ENCODE data around the gene TCHP. TPM values are rescaled to one million over a fixed set of nuclear protein-coding genes. Genes with fewer than 3 reads are reported as not detected.

The TCHP gene
- total RNA-seq, 2 donors from 2014 or later = 26.1 to 31.9 TPM

DNA sequence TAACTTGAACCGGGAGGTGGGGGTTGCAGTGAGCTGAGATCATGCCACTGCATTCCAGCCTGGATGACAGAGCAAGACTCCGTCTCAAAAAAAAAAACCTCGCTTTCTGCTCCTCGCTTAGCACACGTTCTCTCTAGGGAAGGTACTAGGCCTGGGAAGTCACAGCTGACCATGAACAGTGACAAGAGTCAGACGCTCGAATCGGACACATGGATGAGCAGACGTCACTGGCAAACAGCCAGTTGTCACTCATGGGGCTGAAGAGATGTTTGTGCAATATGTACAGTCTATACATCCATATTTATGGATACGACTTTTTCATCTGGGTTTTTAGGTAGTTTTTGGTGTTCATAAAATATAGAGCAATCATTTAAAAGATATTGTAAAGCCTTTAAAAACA, 19.4 kb downstream of the TCHP start:
- WGBS, 2 experiments (ENCODE audit: insufficient coverage in 1 of 2, insufficient read length in 1 of 2) = 90 to 95% methylated on average over 5 to 9 of the region's 10 CpGs

DNA sequence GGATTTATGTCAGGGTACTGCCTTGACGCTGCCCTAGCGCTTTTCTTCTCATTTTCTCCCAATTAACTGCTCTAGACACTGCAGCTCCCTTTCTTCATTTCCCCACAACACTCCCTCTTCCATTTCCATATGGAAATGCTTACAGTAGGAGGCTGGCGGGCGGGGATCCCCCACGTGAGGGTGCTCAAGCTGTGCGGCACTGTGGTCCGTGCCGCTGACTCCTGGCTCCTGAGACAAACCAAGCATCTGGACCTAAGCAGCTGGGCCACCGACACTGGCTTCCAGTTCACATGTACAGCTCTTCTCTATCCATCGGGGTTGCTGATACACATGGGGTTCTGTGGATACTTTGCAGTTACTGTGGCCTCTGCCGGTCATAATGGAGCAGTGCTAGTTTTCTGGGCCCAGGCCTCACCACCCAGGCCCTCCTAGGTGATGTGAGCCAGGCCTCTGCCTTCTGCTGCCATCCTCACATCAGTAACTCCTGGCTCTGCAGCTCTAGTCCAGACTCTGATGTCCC, 20.2 kb downstream of the TCHP start:
- H3K9me3 ChIP-seq (ENCODE audit: control insufficient read depth, low read length) = no peaks in the 10 kb centered on the region
- DNase-seq = no peak
- no peak overlapping the region for H3K27ac ChIP-seq (ENCODE audit: low read depth, low read length)
- peaks cover 6% of the 10 kb centered on the region for H3K4me1 Mint-ChIP-seq
- H3K27me3 Mint-ChIP-seq (ENCODE audit: insufficient read depth) = no peaks in the 10 kb centered on the region
- WGBS, 2 experiments (ENCODE audit: insufficient coverage in 1 of 2, insufficient read length in 1 of 2) = 91 to 93% methylated on average over 9 to 11 of the region's 11 CpGs
- no peaks in the 10 kb centered on the region for H3K9me3 Mint-ChIP-seq
- TF ChIP-seq CTCF (conservative IDR thresholded peaks at IDR 0.05) = no peak
- H3K36me3 ChIP-seq (ENCODE audit: control insufficient read depth, insufficient read depth, low read length) = peaks cover 39% of the 10 kb centered on the region
- H3K4me3 Mint-ChIP-seq = no peak overlapping the region
- H3K9ac ChIP-seq (ENCODE audit: extremely low read depth, low read length, poor library complexity, severe bottlenecking) = no peak overlapping the region
- H3K4me3 ChIP-seq (ENCODE audit: low read length) = no peak overlapping the region
- no peak overlapping the region for H3K27ac Mint-ChIP-seq
- H3K4me1 ChIP-seq (ENCODE audit: control insufficient read depth, insufficient read depth, low read length) = no peaks in the 10 kb centered on the region
- no peaks in the 10 kb centered on the region for H3K27me3 ChIP-seq (ENCODE audit: control insufficient read depth, insufficient read depth, low read length, poor library complexity, severe bottlenecking)
- H3K36me3 Mint-ChIP-seq (ENCODE audit: low read depth) = peaks cover 58% of the 10 kb centered on the region

More for the DNA sequence above, 19.4 kb downstream of the TCHP start:
- H3K27ac Mint-ChIP-seq = no peak overlapping the region
- no peaks in the 10 kb centered on the region for H3K9me3 Mint-ChIP-seq
- DNase-seq = no peak
- no peak for TF ChIP-seq CTCF (conservative IDR thresholded peaks at IDR 0.05)
- no peak overlapping the region for H3K4me3 Mint-ChIP-seq
- no peak overlapping the region for H3K4me3 ChIP-seq (ENCODE audit: low read length)
- no peak overlapping the region for H3K9ac ChIP-seq (ENCODE audit: extremely low read depth, low read length, poor library complexity, severe bottlenecking)
- peaks cover 65% of the 10 kb centered on the region for H3K36me3 Mint-ChIP-seq (ENCODE audit: low read depth)
- H3K36me3 ChIP-seq (ENCODE audit: control insufficient read depth, insufficient read depth, low read length) = peaks cover 48% of the 10 kb centered on the region
- H3K4me1 Mint-ChIP-seq = no peaks in the 10 kb centered on the region
- H3K27me3 Mint-ChIP-seq (ENCODE audit: insufficient read depth) = no peaks in the 10 kb centered on the region
- H3K9me3 ChIP-seq (ENCODE audit: control insufficient read depth, low read length) = no peaks in the 10 kb centered on the region
- H3K4me1 ChIP-seq (ENCODE audit: control insufficient read depth, insufficient read depth, low read length) = no peaks in the 10 kb centered on the region
- no peaks in the 10 kb centered on the region for H3K27me3 ChIP-seq (ENCODE audit: control insufficient read depth, insufficient read depth, low read length, poor library complexity, severe bottlenecking)
- no peak overlapping the region for H3K27ac ChIP-seq (ENCODE audit: low read depth, low read length)

GRCh38 chr12:109921982-109922381, 21.9 kb downstream of the TCHP start:
- no peak for DNase-seq
- no peaks in the 10 kb centered on the region for H3K27me3 ChIP-seq (ENCODE audit: control insufficient read depth, insufficient read depth, low read length, poor library complexity, severe bottlenecking)
- no peaks in the 10 kb centered on the region for H3K9me3 ChIP-seq (ENCODE audit: control insufficient read depth, low read length)
- peaks cover 45% of the 10 kb centered on the region for H3K36me3 Mint-ChIP-seq (ENCODE audit: low read depth)
- no peak overlapping the region for H3K27ac ChIP-seq (ENCODE audit: low read depth, low read length)
- no peak overlapping the region for H3K4me3 ChIP-seq (ENCODE audit: low read length)
- H3K27me3 Mint-ChIP-seq (ENCODE audit: insufficient read depth) = no peaks in the 10 kb centered on the region
- TF ChIP-seq CTCF (conservative IDR thresholded peaks at IDR 0.05) = no peak
- H3K4me1 ChIP-seq (ENCODE audit: control insufficient read depth, insufficient read depth, low read length) = no peaks in the 10 kb centered on the region
- no peaks in the 10 kb centered on the region for H3K9me3 Mint-ChIP-seq
- H3K4me3 Mint-ChIP-seq = no peak overlapping the region
- H3K9ac ChIP-seq (ENCODE audit: extremely low read depth, low read length, poor library complexity, severe bottlenecking) = no peak overlapping the region
- H3K4me1 Mint-ChIP-seq = peaks cover 6% of the 10 kb centered on the region
- WGBS, 2 experiments (ENCODE audit: insufficient coverage in 1 of 2, insufficient read length in 1 of 2) = 98% methylated on average over 4 of the region's 4 CpGs; no CpG with 5 or more reads in 1 of the 2 experiments
- H3K36me3 ChIP-seq (ENCODE audit: control insufficient read depth, insufficient read depth, low read length) = peaks cover 33% of the 10 kb centered on the region
- H3K27ac Mint-ChIP-seq = no peak overlapping the region
